A673 (cell line): ENCODE data around the gene CELSR3.

Experiments
- CTCF ChIP-seq: fragments of 300-800, 200-600 bp; sonication (generic); conservative IDR thresholded peaks from 2 replicates; pipeline ENCODE4 v1.5.1; 2017; ENCODE audit warnings: low read depth, mild to moderate bottlenecking, antibody characterized with exemption, low read length, moderate library complexity, mixed read lengths
- EZH2 ChIP-seq: fragments of 200-600 bp; sonication (generic); IDR thresholded peaks from 2 replicates; pipeline ENCODE4 v1.6.1; 2017; ENCODE audit warnings: borderline replicate concordance, low read depth, mild to moderate bottlenecking, mixed read lengths, antibody characterized with exemption, low read length; ENCODE audit not compliant: poor library complexity, severe bottlenecking

GRCh38 chr3:48587686-48588085 lies 75.0 kb downstream of the CELSR3 start:
- TF ChIP-seq EZH2: no peak
- no peak for TF ChIP-seq CTCF
